CD14-positive monocyte (primary cell): ENCODE results near the gene BRI3. TPM values are rescaled to one million over a fixed set of nuclear protein-coding genes. Genes with fewer than 3 reads are reported as not detected.

Source experiments
- DNase-seq, 3 donors: peaks; one replicate each; pipeline ENCODE4 v3.0.0-alpha.2; 2011 to 2022
- H2AFZ ChIP-seq: 2 replicates; pipeline ENCODE4 v1.6.0; 2012; ENCODE audit warnings: mild to moderate bottlenecking, low read depth, low read length, inconsistent platforms; ENCODE audit not compliant: insufficient read depth, poor library complexity, severe bottlenecking
- H3K27ac ChIP-seq, 2 donors: 1 replicate in 1 of 2; 2 replicates in 1 of 2; pipeline ENCODE4 v1.5.1; 2012 to 2013; ENCODE audit warnings: low read length in 2 of 2, control low read depth in 1 of 2, inconsistent platforms in 1 of 2, low read depth in 1 of 2, mild to moderate bottlenecking in 1 of 2
- H3K27me3 ChIP-seq, 2 donors: one replicate each; pipeline versions ENCODE4 v1.6.0 to v1.6.1; 2011 to 2013; ENCODE audit warnings: low read length in 2 of 2; ENCODE audit not compliant: control insufficient read depth in 2 of 2, insufficient read depth in 2 of 2
- H3K36me3 ChIP-seq, 2 donors: replicated peaks in 1 of 2; 1 replicate in 1 of 2; 2 replicates in 1 of 2; pipeline versions ENCODE4 v1.5.1 to v1.6.1; 2012 to 2013; ENCODE audit warnings: low read length in 2 of 2, control low read depth in 1 of 2, inconsistent platforms in 1 of 2, mild to moderate bottlenecking in 1 of 2; ENCODE audit not compliant: insufficient read depth in 2 of 2, control insufficient read depth in 1 of 2
- H3K4me1 ChIP-seq, 2 donors: 1 replicate in 1 of 2; 2 replicates in 1 of 2; pipeline versions ENCODE4 v1.5.1 to v1.6.1; 2012 to 2013; ENCODE audit warnings: low read length in 2 of 2, control low read depth in 1 of 2, inconsistent platforms in 1 of 2, mild to moderate bottlenecking in 1 of 2, moderate library complexity in 1 of 2; ENCODE audit not compliant: insufficient read depth in 2 of 2, control insufficient read depth in 1 of 2
- H3K4me2 ChIP-seq: replicated peaks from 2 replicates; pipeline ENCODE3; 2012; ENCODE audit warnings: low read length, moderate library complexity, mild to moderate bottlenecking; ENCODE audit not compliant: poor library complexity, severe bottlenecking; ENCODE audit errors: extremely low read depth
- H3K4me3 ChIP-seq, 3 experiments: fragments of 200-600 bp in 1 of 3; sonication (generic) in 1 of 3; replicated peaks in 1 of 3; 1 replicate in 2 of 3; 2 replicates in 1 of 3; pipeline ENCODE4 v1.5.1; 2011 to 2013; ENCODE audit warnings: low read length in 3 of 3, mild to moderate bottlenecking in 3 of 3, control low read depth in 2 of 3, low read depth in 2 of 3, inconsistent platforms in 1 of 3, moderate library complexity in 1 of 3
- H3K79me2 ChIP-seq: 2 replicates; pipeline ENCODE4 v1.6.0; 2012; ENCODE audit warnings: mild to moderate bottlenecking, control low read depth, inconsistent platforms, low read length, moderate library complexity; ENCODE audit not compliant: insufficient read depth
- H3K9ac ChIP-seq: 2 replicates; pipeline ENCODE4 v1.6.0; 2017; ENCODE audit warnings: low read length, mild to moderate bottlenecking; ENCODE audit not compliant: insufficient read depth, poor library complexity, severe bottlenecking
- H3K9me3 ChIP-seq, 2 donors: replicated peaks in 1 of 2; 1 replicate in 1 of 2; 2 replicates in 1 of 2; pipeline versions ENCODE4 v1.5.1 to v1.6.1; 2012 to 2013; ENCODE audit warnings: low read length in 2 of 2, control low read depth in 1 of 2; ENCODE audit not compliant: control insufficient read depth in 1 of 2, insufficient read depth in 1 of 2
- H4K20me1 ChIP-seq: 2 replicates; pipeline ENCODE4 v1.6.0; 2012; ENCODE audit warnings: mild to moderate bottlenecking, low read length, control low read depth, moderate library complexity; ENCODE audit not compliant: insufficient read depth
- H3K27ac Mint-ChIP-seq, 7 donors: one replicate each; pipeline ENCODE4 v1.8.0; 2020; ENCODE audit warnings: mild to moderate bottlenecking in 7 of 7, mixed read lengths in 7 of 7, moderate library complexity in 6 of 7, inconsistent platforms in 2 of 7
- H3K27me3 Mint-ChIP-seq, 3 donors: one replicate each; pipeline ENCODE4 v1.8.0; 2021 to 2022; ENCODE audit warnings: low read depth in 3 of 3, mild to moderate bottlenecking in 3 of 3, mixed read lengths in 3 of 3, moderate library complexity in 3 of 3, inconsistent platforms in 1 of 3
- H3K36me3 Mint-ChIP-seq, 2 donors: one replicate each; pipeline ENCODE4 v1.8.0; 2020; ENCODE audit warnings: mixed read lengths in 2 of 2, inconsistent platforms in 1 of 2, mild to moderate bottlenecking in 1 of 2
- H3K4me1 Mint-ChIP-seq: one replicate; pipeline ENCODE4 v1.8.0; 2020; ENCODE audit warnings: mild to moderate bottlenecking, mixed read lengths
- H3K4me3 Mint-ChIP-seq, 2 donors: one replicate each; pipeline ENCODE4 v1.8.0; 2020; ENCODE audit warnings: mild to moderate bottlenecking in 2 of 2, mixed read lengths in 2 of 2, moderate library complexity in 1 of 2
- H3K9me3 Mint-ChIP-seq, 7 donors: one replicate each; pipeline ENCODE4 v1.8.0; 2020 to 2022; ENCODE audit warnings: mixed read lengths in 7 of 7, mild to moderate bottlenecking in 6 of 7, moderate library complexity in 6 of 7, inconsistent platforms in 2 of 7
- CTCF ChIP-seq: fragments of 200-600 bp; IDR thresholded peaks from one replicate; pipeline ENCODE4 v1.8.0; 2022; ENCODE audit warnings: antibody characterized with exemption, mild to moderate bottlenecking
- WGBS: methylation state at CpG from one replicate; pipeline ENCODE4 v1.1.5; 2013; ENCODE audit warnings: missing lambda C conversion rate; ENCODE audit not compliant: insufficient coverage; 5-methylcytosine and 5-hydroxymethylcytosine counted together
- intact Hi-C, 2 donors: fragments of 100-400 bp; cut with micrococcal nuclease; formaldehyde crosslinking; loops; one replicate each; pipeline versions ENCODE4 v1.15.0 to v1.15.1; 2023
- polyA plus RNA-seq, 3 donors: library from polyadenylated mRNA; depleted of rRNA in 1 of 3; unstranded in 2 of 3; stranded (reverse) in 1 of 3; fragments of 300-500 nt in 2 of 3; fragments of >200 nt in 1 of 3; fragmentation: Illumina TruSeq in 2 of 3; gene quantifications; 1 replicate in 2 of 3; 2 replicates in 1 of 3; pipeline ENCODE4 v1.2.3, GENCODE V29; 2012 to 2021

Gene BRI3
- polyA plus RNA-seq, 3 donors, result 120 to 273 (median 149) TPM

GRCh38 chr7:98300595-98301372 is 19.3 kb downstream of the BRI3 start:
- no peaks in the 10 kb centered on the region for H3K9me3 ChIP-seq
- peaks cover 69% of the 10 kb centered on the region for H4K20me1 ChIP-seq
- peak overlapping the region in 1 of 7 donors; percentile 12 for H3K27ac Mint-ChIP-seq
- no peaks in the 10 kb centered on the region for H3K9me3 Mint-ChIP-seq
- no peak for TF ChIP-seq CTCF
- H3K4me3 Mint-ChIP-seq, result no peak overlapping the region
- no peaks in the 10 kb centered on the region for H3K79me2 ChIP-seq
- no peaks in the 10 kb centered on the region for H3K27me3 ChIP-seq
- no peak overlapping the region for H2AFZ ChIP-seq
- intact Hi-C loops, result no loop called here
- H3K4me1 Mint-ChIP-seq, result peaks cover 4% of the 10 kb centered on the region
- peaks cover 6 to 20% of the 10 kb centered on the region in 2 donors for H3K36me3 Mint-ChIP-seq
- 99% methylated on average over 23 of the region's 26 CpGs for WGBS
- no peak overlapping the region for H3K4me2 ChIP-seq
- H3K27ac ChIP-seq, result no peak overlapping the region
- no peak for DNase-seq
- H3K36me3 ChIP-seq, result peaks cover 3 to 19% of the 10 kb centered on the region in 2 donors
- H3K27me3 Mint-ChIP-seq, result peaks cover 0 to 3% (median 2%) of the 10 kb centered on the region in 3 donors
- H3K9ac ChIP-seq, result no peak overlapping the region
- no peak overlapping the region for H3K4me3 ChIP-seq
- no peaks in the 10 kb centered on the region for H3K4me1 ChIP-seq

- H3K36me3 ChIP-seq, result peaks cover 2 to 9% of the 10 kb centered on the region in 2 donors
- no peak overlapping the region for H3K4me3 Mint-ChIP-seq
- H2AFZ ChIP-seq, result no peak overlapping the region
- no peak for DNase-seq
- H3K4me1 ChIP-seq, result no peaks in the 10 kb centered on the region
- peaks cover 58% of the 10 kb centered on the region for H4K20me1 ChIP-seq
- H3K4me2 ChIP-seq, result no peak overlapping the region
- H3K27ac Mint-ChIP-seq, result peak overlapping the region in 1 of 7 donors; percentile 8
- no peak for TF ChIP-seq CTCF
- H3K4me1 Mint-ChIP-seq, result peaks cover 4% of the 10 kb centered on the region
- no peak overlapping the region for H3K4me3 ChIP-seq
- no peaks in the 10 kb centered on the region for H3K9me3 Mint-ChIP-seq
- WGBS, result 90% methylated on average over 15 of the region's 22 CpGs
- H3K27me3 Mint-ChIP-seq, result peaks cover 0 to 2% (median 2%) of the 10 kb centered on the region in 3 donors
- no peaks in the 10 kb centered on the region for H3K79me2 ChIP-seq
- intact Hi-C loops, result no loop called here
- no peaks in the 10 kb centered on the region for H3K9me3 ChIP-seq
- H3K27ac ChIP-seq, result no peak overlapping the region
- no peak overlapping the region for H3K9ac ChIP-seq
- no peaks in the 10 kb centered on the region for H3K27me3 ChIP-seq
- H3K36me3 Mint-ChIP-seq, result peaks cover 8 to 12% of the 10 kb centered on the region in 2 donors
Measured at GRCh38 chr7:98301693-98302470, 20.4 kb downstream of the BRI3 start.
